B cell (primary cell): ENCODE measurements around the gene EIF3D.

Experiments
- EZH2 ChIP-seq: IDR thresholded peaks from 2 replicates; pipeline ENCODE4 v1.6.1; 2012; ENCODE audit warnings: borderline replicate concordance, low read depth, mild to moderate bottlenecking, moderate library complexity, low read length; ENCODE audit not compliant: insufficient read depth, poor library complexity, severe bottlenecking
- TF ChIP-seq, protein P1 (sequence below): fragments of 200-600 bp; IDR thresholded peaks from one replicate; pipeline ENCODE4 v1.8.0; 2022; ENCODE audit warnings: antibody characterized with exemption, mild to moderate bottlenecking

DNA sequence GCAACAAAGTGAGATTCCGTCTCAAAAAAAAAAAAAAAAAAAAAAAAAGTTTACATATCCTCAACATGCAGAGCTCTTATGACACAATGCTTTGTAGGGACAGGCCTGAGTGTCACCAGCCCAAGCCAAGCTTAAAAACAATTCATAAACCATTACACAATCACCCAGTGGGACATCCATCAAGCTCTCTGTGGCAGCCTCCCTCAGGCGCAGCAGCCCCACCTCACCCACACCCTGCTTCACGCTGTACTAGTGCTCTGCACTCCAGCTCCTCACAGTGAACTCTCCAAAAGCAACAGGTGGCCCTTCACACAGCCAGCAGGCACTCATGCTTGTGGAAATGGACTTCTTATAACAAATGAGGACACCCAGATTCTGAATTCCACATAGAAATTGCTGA is 18.6 kb downstream of the EIF3D start:
- TF ChIP-seq, protein P1, sequence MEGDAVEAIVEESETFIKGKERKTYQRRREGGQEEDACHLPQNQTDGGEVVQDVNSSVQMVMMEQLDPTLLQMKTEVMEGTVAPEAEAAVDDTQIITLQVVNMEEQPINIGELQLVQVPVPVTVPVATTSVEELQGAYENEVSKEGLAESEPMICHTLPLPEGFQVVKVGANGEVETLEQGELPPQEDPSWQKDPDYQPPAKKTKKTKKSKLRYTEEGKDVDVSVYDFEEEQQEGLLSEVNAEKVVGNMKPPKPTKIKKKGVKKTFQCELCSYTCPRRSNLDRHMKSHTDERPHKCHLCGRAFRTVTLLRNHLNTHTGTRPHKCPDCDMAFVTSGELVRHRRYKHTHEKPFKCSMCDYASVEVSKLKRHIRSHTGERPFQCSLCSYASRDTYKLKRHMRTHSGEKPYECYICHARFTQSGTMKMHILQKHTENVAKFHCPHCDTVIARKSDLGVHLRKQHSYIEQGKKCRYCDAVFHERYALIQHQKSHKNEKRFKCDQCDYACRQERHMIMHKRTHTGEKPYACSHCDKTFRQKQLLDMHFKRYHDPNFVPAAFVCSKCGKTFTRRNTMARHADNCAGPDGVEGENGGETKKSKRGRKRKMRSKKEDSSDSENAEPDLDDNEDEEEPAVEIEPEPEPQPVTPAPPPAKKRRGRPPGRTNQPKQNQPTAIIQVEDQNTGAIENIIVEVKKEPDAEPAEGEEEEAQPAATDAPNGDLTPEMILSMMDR = no peak
- TF ChIP-seq EZH2 = no peak
